SK-N-MC (cell line): Measurements from ENCODE around the gene CILP.

ENCODE experiments used
- EZH2 ChIP-seq: fragments of 200-600 bp; sonication (generic); IDR thresholded peaks from one replicate; pipeline ENCODE4 v1.6.1; 2017; ENCODE audit warnings: antibody characterized with exemption
- FOXP2 ChIP-seq: optimal IDR thresholded peaks from 2 replicates; pipeline ENCODE3; 2011; ENCODE audit warnings: mild to moderate bottlenecking, moderate library complexity; ENCODE audit not compliant: insufficient read depth; ENCODE audit errors: extremely low read length, control extremely low read depth
- POLR2AphosphoS5 ChIP-seq: IDR thresholded peaks from 2 replicates; pipeline ENCODE4 v1.6.1; 2012; ENCODE audit warnings: mild to moderate bottlenecking, low read depth, low read length, borderline replicate concordance

- TF ChIP-seq POLR2AphosphoS5 (no peak), EZH2 (no peak), FOXP2 (no peak)
Measured at GRCh38 chr15:65147902-65148301, 63.4 kb downstream of the CILP start.
